HCT116 (cell line): ENCODE data around the gene DUS4L. TPM values are rescaled to one million over a fixed set of nuclear protein-coding genes. Genes with fewer than 3 reads are reported as not detected.

Experiments
- ATAC-seq: fragments of 200-7000 bp; cut with Tn5 transposase; 2 replicates; pipeline ENCODE4 v1.9.1; 2020; ENCODE audit warnings: mild to moderate bottlenecking, moderate library complexity
- BruUV-seq: library from RNA; stranded (reverse); fragments of 400-500 nt; replicated peaks from 2 replicates; lab custom pipeline; 2021; lab: Mats Ljungman, UMichigan
- CTCF ChIA-PET: fragments of 300-600 bp; sonication (Branson Sonifier 250); formaldehyde crosslinking; loops from one replicate; lab custom pipeline; 2021; ENCODE audit warnings: antibody characterized with exemption; lab: Charles Lee
- POLR2A ChIA-PET: fragments of 300-600, 350-600 bp; sonication (Branson Sonifier 250); formaldehyde crosslinking; loops from one replicate; lab custom pipeline; 2021; ENCODE audit warnings: antibody characterized with exemption; lab: Charles Lee
- RAD21 ChIA-PET, 2 experiments: fragments of 300-600 bp; sonication (Branson Sonifier 250); formaldehyde crosslinking; loops; one replicate each; lab custom pipeline; 2023; ENCODE audit warnings: low total read pairs in 2 of 2; ENCODE audit not compliant: uncharacterized antibody in 2 of 2, unreplicated experiment in 2 of 2, low non-redundant PET in 1 of 2; lab: Charles Lee
- DNase-seq: peaks from one replicate; pipeline ENCODE4 v3.0.0-alpha.2; 2010; ENCODE audit warnings: low read depth, low spot score
- H2AFZ ChIP-seq: fragments of 200-600 bp; shearing (Covaris generic), sonication (generic); 2 replicates; pipeline ENCODE4 v1.6.1; 2017; ENCODE audit warnings: low read depth, mixed run types, mixed read lengths, antibody characterized with exemption, low read length; ENCODE audit not compliant: poor library complexity, severe bottlenecking
- H3K27ac ChIP-seq: 2 replicates; pipeline ENCODE4 v1.5.1; 2012; ENCODE audit warnings: low read depth, low read length
- H3K27me3 ChIP-seq: fragments of 200-600 bp; sonication (generic); 2 replicates; pipeline ENCODE4 v1.6.1; 2016; ENCODE audit warnings: mixed run types, low read length, mixed read lengths; ENCODE audit not compliant: insufficient read depth
- H3K36me3 ChIP-seq, 2 experiments: fragments of 200-500 bp in 1 of 2; fragments of 200-600 bp in 1 of 2; sonication (Bioruptor generic) in 1 of 2; sonication (generic) in 1 of 2; 2 replicates each; pipeline versions ENCODE4 v1.5.1 to v1.6.1; 2014 to 2016; ENCODE audit warnings: low read length in 2 of 2, inconsistent platforms in 1 of 2, mixed read lengths in 1 of 2, mixed run types in 1 of 2; ENCODE audit not compliant: insufficient read depth in 2 of 2, control insufficient read depth in 1 of 2
- H3K4me1 ChIP-seq, 2 experiments: fragments of 200-600 bp in 1 of 2; sonication (generic) in 1 of 2; 2 replicates each; pipeline versions ENCODE4 v1.5.1 to v1.6.1; 2012 to 2017; ENCODE audit warnings: low read length in 2 of 2, inconsistent platforms in 1 of 2, mild to moderate bottlenecking in 1 of 2, mixed read lengths in 1 of 2, mixed run types in 1 of 2, moderate library complexity in 1 of 2; ENCODE audit not compliant: insufficient read depth in 2 of 2, control insufficient read depth in 1 of 2
- H3K4me2 ChIP-seq: fragments of 200-600 bp; sonication (generic); 2 replicates; pipeline ENCODE4 v1.6.1; 2017; ENCODE audit warnings: mixed run types, low read length, mixed read lengths
- H3K4me3 ChIP-seq, 2 experiments: fragments of 200-600 bp in 1 of 2; sonication (generic) in 1 of 2; replicated peaks in 1 of 2; 2 replicates each; pipeline ENCODE4 v1.5.1; 2011 to 2016; ENCODE audit warnings: low read length in 2 of 2, control low read depth in 1 of 2, low read depth in 1 of 2, mild to moderate bottlenecking in 1 of 2, mixed read lengths in 1 of 2, mixed run types in 1 of 2
- H3K79me2 ChIP-seq: fragments of 200-600 bp; sonication (generic); 2 replicates; pipeline ENCODE4 v1.6.1; 2017; ENCODE audit warnings: mild to moderate bottlenecking, mixed run types, low read length, moderate library complexity, mixed read lengths; ENCODE audit not compliant: insufficient read depth
- H3K9ac ChIP-seq: fragments of 200-600 bp; sonication (generic); 2 replicates; pipeline ENCODE4 v1.6.1; 2016; ENCODE audit warnings: low read length, mixed read lengths
- H3K9me2 ChIP-seq: fragments of 200-600 bp; sonication (generic), shearing (Covaris generic); 2 replicates; pipeline ENCODE4 v1.6.1; 2017; ENCODE audit warnings: mixed run types, mild to moderate bottlenecking, moderate library complexity; ENCODE audit not compliant: insufficient read depth
- H3K9me3 ChIP-seq, 2 experiments: fragments of 200-500 bp in 1 of 2; fragments of 200-600 bp in 1 of 2; sonication (Bioruptor generic) in 1 of 2; sonication (generic) in 1 of 2; 2 replicates each; pipeline ENCODE4 v1.6.1; 2014 to 2017; ENCODE audit warnings: low read length in 2 of 2, mixed read lengths in 2 of 2, inconsistent platforms in 1 of 2, low read depth in 1 of 2, mild to moderate bottlenecking in 1 of 2, mixed run types in 1 of 2, moderate library complexity in 1 of 2; ENCODE audit not compliant: control insufficient read depth in 1 of 2, insufficient read depth in 1 of 2
- H4K20me1 ChIP-seq: fragments of 200-600 bp; sonication (generic), shearing (Covaris generic); 2 replicates; pipeline ENCODE4 v1.6.1; 2017; ENCODE audit warnings: mixed run types, mild to moderate bottlenecking, moderate library complexity; ENCODE audit not compliant: insufficient read depth
- CBX3 ChIP-seq: IDR thresholded peaks from 2 replicates; pipeline ENCODE4 v1.6.1; 2012; ENCODE audit warnings: low read depth
- CTCF ChIP-seq, 3 experiments: fragments of 200-600 bp in 1 of 3; sonication (generic) in 1 of 3; IDR thresholded peaks in 2 of 3; conservative IDR thresholded peaks in 1 of 3; 2 replicates each; pipeline ENCODE4 v1.5.1; 2012 to 2017; ENCODE audit warnings: low read depth in 2 of 3, low read length in 2 of 3, antibody characterized with exemption in 1 of 3, borderline replicate concordance in 1 of 3, control low read depth in 1 of 3, mild to moderate bottlenecking in 1 of 3, mixed read lengths in 1 of 3, mixed run types in 1 of 3, moderate library complexity in 1 of 3; ENCODE audit not compliant: insufficient read depth in 1 of 3
- EZH2phosphoT487 ChIP-seq: fragments of 200-600 bp; IDR thresholded peaks from 2 replicates; pipeline ENCODE4 v1.6.1; 2018; ENCODE audit warnings: antibody characterized with exemption, borderline replicate concordance
- MAX ChIP-seq: IDR thresholded peaks from 2 replicates; pipeline ENCODE4 v1.6.1; 2012
- POLR2A ChIP-seq: IDR thresholded peaks from 2 replicates; pipeline ENCODE4 v1.7.0; 2011; ENCODE audit warnings: borderline replicate concordance; ENCODE audit not compliant: insufficient read depth, insufficient read length; ENCODE audit errors: extremely low read depth
- RAD21 ChIP-seq: IDR thresholded peaks from 2 replicates; pipeline ENCODE4 v1.6.1; 2012; ENCODE audit warnings: low read depth, mild to moderate bottlenecking
- REST ChIP-seq: IDR thresholded peaks from 2 replicates; pipeline ENCODE4 v1.6.1; 2012; ENCODE audit warnings: low read depth
- SP1 ChIP-seq: IDR thresholded peaks from 2 replicates; pipeline ENCODE4 v1.6.1; 2012; ENCODE audit warnings: low read depth
- TCF7L2 ChIP-seq: IDR thresholded peaks from 2 replicates; pipeline ENCODE4 v1.7.0; 2011; ENCODE audit warnings: borderline replicate concordance, inconsistent platforms; ENCODE audit not compliant: insufficient read depth, insufficient read length; ENCODE audit errors: extremely low read depth
- YY1 ChIP-seq: IDR thresholded peaks from 2 replicates; pipeline ENCODE4 v1.6.1; 2011; ENCODE audit warnings: low read length, low read depth, moderate library complexity, mild to moderate bottlenecking; ENCODE audit not compliant: insufficient replicate concordance; ENCODE audit errors: extremely low read depth
- intact Hi-C: fragments of 100-400 bp; cut with micrococcal nuclease; formaldehyde crosslinking; loops from 2 replicates; pipeline ENCODE4 v1.10.0; 2022
- total RNA-seq: library from RNA; stranded (reverse); gene quantifications from one replicate; pipeline ENCODE4 v1.2.1, GENCODE V29; 2021; ENCODE audit not compliant: unreplicated experiment

The DUS4L gene
- total RNA-seq, 1 experiment from 2014 or later: 12.6 TPM

- CTCF ChIA-PET: no interaction called here
- Histone ChIP-seq H3K27ac (no peak overlapping the region), H4K20me1 (no peaks in the 10 kb centered on the region), H3K9ac (no peak overlapping the region), H3K79me2 (peaks cover 3% of the 10 kb centered on the region; the same call in 1 of the 2 replicates), H3K36me3 (no peaks in the 10 kb centered on the region), H3K4me3 (no peak overlapping the region), H3K27me3 (no peaks in the 10 kb centered on the region), H2AFZ (no peak overlapping the region), H3K4me1 (peaks cover 0 to 8% of the 10 kb centered on the region in 2 experiments; a peak in 1 of 4 replicates), H3K4me2 (no peak overlapping the region), H3K9me3 (no peaks in the 10 kb centered on the region), H3K9me2 (no peaks in the 10 kb centered on the region)
- intact Hi-C loops: no loop called here
- ATAC-seq (no peak), DNase-seq (no peak)
- no TSS peak for BruUV-seq
- POLR2A ChIA-PET: no interaction called here
- RAD21 ChIA-PET: no interaction called here
- no peak for TF ChIP-seq REST
- TF ChIP-seq CTCF (IDR thresholded peaks at IDR 0.05 in 2 of 3, conservative IDR thresholded peaks at IDR 0.05 in 1 of 3; ENCODE audit: borderline replicate concordance in 1 of 3, insufficient read depth in 1 of 3, low read depth in 2 of 3, low read length in 2 of 3): no peak
- no peak for TF ChIP-seq POLR2A
- TF ChIP-seq YY1: no peak
- TF ChIP-seq SP1: no peak
- TF ChIP-seq CBX3: no peak
- no peak for TF ChIP-seq RAD21
- TF ChIP-seq MAX: no peak
- no peak for TF ChIP-seq TCF7L2
- no peak for TF ChIP-seq EZH2phosphoT487
Observed at GRCh38 chr7:107530751-107531150, 33.0 kb upstream of the DUS4L start.
